Keratinocyte (primary cell): ENCODE results near the gene PYDC2.

ENCODE experiments used
- CTCF ChIP-seq, 3 experiments: IDR thresholded peaks in 1 of 3; conservative IDR thresholded peaks in 1 of 3; optimal IDR thresholded peaks in 1 of 3; 2 replicates in 2 of 3; 3 replicates in 1 of 3; pipeline versions ENCODE3 to v1.5.1; 2011; ENCODE audit warnings: low read length in 3 of 3, mild to moderate bottlenecking in 3 of 3, moderate library complexity in 2 of 3, control low read depth in 1 of 3, inconsistent platforms in 1 of 3; ENCODE audit not compliant: insufficient read depth in 2 of 3; ENCODE audit errors: extremely low read depth in 1 of 3
- EZH2 ChIP-seq: IDR thresholded peaks from one replicate; pipeline ENCODE4 v1.6.1; 2012; ENCODE audit warnings: inconsistent platforms, mild to moderate bottlenecking, low read length, moderate library complexity

DNA sequence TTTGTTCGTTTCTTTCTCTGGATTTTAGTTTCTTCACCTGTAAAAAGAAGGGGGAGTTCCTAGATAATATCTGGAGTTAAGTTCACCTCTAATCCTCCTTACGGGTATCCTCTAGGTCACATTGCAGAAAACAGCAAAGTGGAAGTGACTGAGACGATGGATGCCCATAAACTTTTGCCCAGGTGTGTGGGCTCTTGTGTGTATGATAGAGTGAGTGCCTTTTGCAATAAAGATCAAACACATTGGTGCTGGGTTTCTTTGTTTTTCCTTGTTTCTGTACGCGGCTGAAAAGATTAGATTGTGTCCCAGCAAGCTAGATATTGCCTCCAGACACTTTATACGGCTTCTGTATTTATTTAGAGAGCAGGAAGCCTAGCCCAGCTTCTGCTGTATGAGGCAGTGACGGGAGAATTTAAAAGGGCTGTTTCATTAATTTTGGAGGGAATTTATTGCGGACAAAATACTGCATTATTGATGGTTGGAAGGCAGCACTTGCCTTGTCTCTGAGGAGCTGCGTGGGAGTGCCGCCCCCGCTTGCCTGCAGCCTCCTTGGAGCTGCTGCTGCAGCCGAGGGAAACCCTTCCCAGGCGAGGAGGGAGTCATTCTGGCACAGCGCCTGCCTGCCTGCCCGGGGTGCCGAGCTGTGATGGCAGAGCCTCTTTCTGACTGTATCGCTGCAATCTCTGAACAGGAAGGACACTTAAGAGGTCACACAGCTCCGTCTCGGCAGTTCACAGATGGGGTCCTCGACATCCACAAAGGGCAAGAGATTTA is 38.5 kb downstream of the PYDC2 start:
- TF ChIP-seq CTCF (optimal IDR thresholded peaks at IDR 0.05 in 1 of 3, IDR thresholded peaks at IDR 0.05 in 1 of 3, conservative IDR thresholded peaks at IDR 0.05 in 1 of 3; ENCODE audit: extremely low read depth in 1 of 3, insufficient read depth in 2 of 3, low read length in 3 of 3) (no peak), EZH2 (no peak)
